Esophagus muscularis mucosa (tissue), 4 donors: Measurements from ENCODE around the gene CD300E. TPM values are rescaled to one million over a fixed set of nuclear protein-coding genes. Genes with fewer than 3 reads are reported as not detected.

Source experiments
- DNase-seq: peaks from one replicate; pipeline ENCODE4 v3.0.0-alpha.2; 2017; ENCODE audit errors: extremely low spot score
- H3K27ac ChIP-seq, 4 donors: fragments of 200-600 bp; sonication (generic); replicated peaks in 1 of 4; 1 replicate in 3 of 4; 2 replicates in 1 of 4; pipeline ENCODE4 v1.5.1; 2016 to 2019; ENCODE audit warnings: mild to moderate bottlenecking in 1 of 4
- H3K27me3 ChIP-seq, 4 donors: fragments of 200-600 bp; sonication (generic); one replicate each; pipeline versions ENCODE4 v1.5.1 to v1.6.0; 2016 to 2019
- H3K36me3 ChIP-seq, 4 donors: fragments of 200-600 bp; sonication (generic); one replicate each; pipeline ENCODE4 v1.5.1; 2016 to 2019
- H3K4me1 ChIP-seq, 4 donors: fragments of 200-600 bp; sonication (generic); one replicate each; pipeline ENCODE4 v1.5.1; 2016 to 2019
- H3K4me3 ChIP-seq, 4 donors: fragments of 200-600 bp; sonication (generic); 1 replicate in 2 of 4; 2 replicates in 2 of 4; pipeline ENCODE4 v1.5.1; 2016 to 2019; ENCODE audit warnings: mild to moderate bottlenecking in 4 of 4, moderate library complexity in 1 of 4
- H3K9me3 ChIP-seq, 4 donors: fragments of 200-600 bp; sonication (generic); 1 replicate in 3 of 4; 2 replicates in 1 of 4; pipeline ENCODE4 v1.5.1; 2016 to 2019
- EP300 ChIP-seq: sonication (generic); formaldehyde crosslinking; IDR thresholded peaks from one replicate; pipeline ENCODE4 v1.6.1; 2017; ENCODE audit warnings: antibody characterized with exemption
- POLR2A ChIP-seq: fragments of 450-650 bp; IDR thresholded peaks from one replicate; pipeline ENCODE4 v1.6.1; 2017; ENCODE audit warnings: antibody characterized with exemption, moderate library complexity, mild to moderate bottlenecking, low read depth
- POLR2AphosphoS5 ChIP-seq, 2 donors: sonication (generic); formaldehyde crosslinking; IDR thresholded peaks; one replicate each; pipeline ENCODE4 v1.6.1; 2017; ENCODE audit warnings: antibody characterized with exemption in 2 of 2
- WGBS: methylation state at CpG from one replicate; pipeline ENCODE4 v1.1.5; 2018; 5-methylcytosine and 5-hydroxymethylcytosine counted together
- intact Hi-C: fragments of 100-400 bp; cut with DNase I; formaldehyde crosslinking; loops from one replicate; pipeline ENCODE4 v1.15.1; 2023
- total RNA-seq, 4 donors: library from RNA; depleted of rRNA; stranded (reverse); fragments of >200 nt; gene quantifications; one replicate each; pipeline versions ENCODE4 v1.1.0 to v1.2.1, GENCODE V29; 2016
- TF ChIP-seq, protein P1 (sequence below), 3 experiments: fragments of 200-600 bp in 2 of 3; fragments of 450-650 bp in 1 of 3; sonication (generic) in 2 of 3; IDR thresholded peaks; one replicate each; pipeline ENCODE4 v1.5.1; 2017 to 2019; ENCODE audit warnings: antibody characterized with exemption in 3 of 3, mild to moderate bottlenecking in 2 of 3, moderate library complexity in 1 of 3

Gene CD300E
- total RNA-seq, 4 donors from 2014 or later: 0.39 to 5.0 (median 0.62) TPM

GRCh38 chr17:74569020-74570003 is 54.2 kb downstream of the CD300E start:
- TF ChIP-seq, protein P1, sequence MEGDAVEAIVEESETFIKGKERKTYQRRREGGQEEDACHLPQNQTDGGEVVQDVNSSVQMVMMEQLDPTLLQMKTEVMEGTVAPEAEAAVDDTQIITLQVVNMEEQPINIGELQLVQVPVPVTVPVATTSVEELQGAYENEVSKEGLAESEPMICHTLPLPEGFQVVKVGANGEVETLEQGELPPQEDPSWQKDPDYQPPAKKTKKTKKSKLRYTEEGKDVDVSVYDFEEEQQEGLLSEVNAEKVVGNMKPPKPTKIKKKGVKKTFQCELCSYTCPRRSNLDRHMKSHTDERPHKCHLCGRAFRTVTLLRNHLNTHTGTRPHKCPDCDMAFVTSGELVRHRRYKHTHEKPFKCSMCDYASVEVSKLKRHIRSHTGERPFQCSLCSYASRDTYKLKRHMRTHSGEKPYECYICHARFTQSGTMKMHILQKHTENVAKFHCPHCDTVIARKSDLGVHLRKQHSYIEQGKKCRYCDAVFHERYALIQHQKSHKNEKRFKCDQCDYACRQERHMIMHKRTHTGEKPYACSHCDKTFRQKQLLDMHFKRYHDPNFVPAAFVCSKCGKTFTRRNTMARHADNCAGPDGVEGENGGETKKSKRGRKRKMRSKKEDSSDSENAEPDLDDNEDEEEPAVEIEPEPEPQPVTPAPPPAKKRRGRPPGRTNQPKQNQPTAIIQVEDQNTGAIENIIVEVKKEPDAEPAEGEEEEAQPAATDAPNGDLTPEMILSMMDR (IDR thresholded peaks at IDR 0.05): no peak
- TF ChIP-seq POLR2AphosphoS5 (IDR thresholded peaks at IDR 0.05) (no peak), EP300 (no peak), POLR2A (no peak)
- 74% methylated on average over 26 of the region's 32 CpGs for WGBS
- no peaks in the 10 kb centered on the region for H3K4me1 ChIP-seq
- peaks cover 0 to 48% (median 0%) of the 10 kb centered on the region in 4 donors for H3K27me3 ChIP-seq
- H3K4me3 ChIP-seq: no peak overlapping the region
- intact Hi-C loops: no loop called here
- H3K9me3 ChIP-seq: no peaks in the 10 kb centered on the region
- no peaks in the 10 kb centered on the region for H3K36me3 ChIP-seq
- H3K27ac ChIP-seq: no peak overlapping the region
- DNase-seq: no peak

GRCh38 chr17:74568106-74568873 is 55.2 kb downstream of the CD300E start:
- intact Hi-C loops: no loop called here
- no peak overlapping the region for H3K4me3 ChIP-seq
- no peak for TF ChIP-seq EP300
- TF ChIP-seq, protein P1 (IDR thresholded peaks at IDR 0.05): no peak
- no peak for TF ChIP-seq POLR2A
- no peak for TF ChIP-seq POLR2AphosphoS5 (IDR thresholded peaks at IDR 0.05)
- H3K9me3 ChIP-seq: no peaks in the 10 kb centered on the region
- no peaks in the 10 kb centered on the region for H3K36me3 ChIP-seq
- WGBS: 57% methylated on average over 4 of the region's 4 CpGs
- peaks cover 0 to 48% (median 0%) of the 10 kb centered on the region in 4 donors for H3K27me3 ChIP-seq
- H3K4me1 ChIP-seq: no peaks in the 10 kb centered on the region
- H3K27ac ChIP-seq: no peak overlapping the region
- DNase-seq: no peak

- 76% methylated on average over 1 of the region's 2 CpGs for WGBS
- intact Hi-C loops: no loop called here
- Histone ChIP-seq H3K4me1 (no peaks in the 10 kb centered on the region), H3K9me3 (no peaks in the 10 kb centered on the region), H3K27me3 (peaks cover 0 to 44% (median 0%) of the 10 kb centered on the region in 4 donors), H3K4me3 (no peak within 1 kb of the TSS), H3K27ac (no peak within 1 kb of the TSS), H3K36me3 (no peaks in the 10 kb centered on the region)
- TF ChIP-seq POLR2A (no peak), EP300 (no peak), POLR2AphosphoS5 (IDR thresholded peaks at IDR 0.05) (no peak)
- TF ChIP-seq, protein P1 (IDR thresholded peaks at IDR 0.05): no peak
- no peak for DNase-seq
These were observed 56.1 kb downstream of the CD300E start, which contains the start of gene CD300H for GRCh38 chr17:74567397-74567796. Gene CD300H, minus strand, starts transcription at chr17:74567509.

DNA sequence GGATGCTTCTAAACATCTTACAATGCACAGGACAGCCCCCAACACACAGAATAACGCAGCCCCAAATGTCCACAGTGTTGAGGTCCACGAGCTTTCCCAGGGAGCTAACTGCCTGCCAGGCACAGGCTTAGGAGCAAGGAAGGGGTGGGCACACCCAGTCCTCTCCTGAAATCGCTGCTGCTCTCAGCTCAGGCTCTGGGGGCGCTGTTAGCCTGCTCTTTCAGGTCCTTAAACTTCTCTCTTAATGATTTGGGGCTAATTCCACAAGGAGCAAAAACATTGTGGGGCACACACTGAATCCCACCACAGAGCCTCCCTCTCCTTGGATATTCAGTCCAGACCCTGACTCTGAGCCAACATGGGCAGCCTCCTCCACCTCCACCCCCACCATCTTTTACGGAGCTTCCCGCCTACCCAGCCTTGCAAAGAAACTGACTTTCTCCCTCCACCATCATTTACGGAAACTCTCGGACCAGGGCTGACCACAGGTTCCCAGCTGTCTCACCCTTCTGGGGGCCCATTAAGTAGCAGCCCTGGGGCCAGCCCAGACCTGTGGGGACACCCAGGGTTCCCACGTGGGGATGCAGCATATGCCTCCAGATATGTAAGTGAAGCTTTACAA is 57.3 kb downstream of the CD300E start:
- intact Hi-C loops: no loop called here
- Histone ChIP-seq H3K36me3 (no peaks in the 10 kb centered on the region), H3K27ac (no peak overlapping the region), H3K4me1 (no peaks in the 10 kb centered on the region), H3K9me3 (no peaks in the 10 kb centered on the region), H3K4me3 (no peak overlapping the region), H3K27me3 (peaks cover 0 to 44% (median 0%) of the 10 kb centered on the region in 4 donors)
- TF ChIP-seq, protein P1 (IDR thresholded peaks at IDR 0.05): peak in 2 of 3 experiments; percentile 28 to 48
- TF ChIP-seq POLR2AphosphoS5 (IDR thresholded peaks at IDR 0.05): no peak
- 42% methylated on average over 8 of the region's 9 CpGs for WGBS
- DNase-seq: no peak
